Measurements from ENCODE around the gene CPNE6. TPM values are rescaled to one million over a fixed set of nuclear protein-coding genes. Genes with fewer than 3 reads are reported as not detected.
A peak's percentile ranks its signal among the peaks of the same experiment; 100 is the strongest.

Gene CPNE6
- total and polyA plus RNA-seq, 2 donors (not counting 1 experiment from before 2014, with no cell fraction given) = not detected

GRCh38 chr14:24096545-24097181, 25.3 kb downstream of the CPNE6 start:
- peaks cover 29% of the 10 kb centered on the region for H3K4me1 Mint-ChIP-seq
- CTCF ChIA-PET = interaction anchor here (0.6 to 12.1 kb wide), 6 partner anchors 9 to 91 kb away, joined by 3 to 292 read pairs (median 51); partner anchors contain the start of gene IRF9
- H3K4me2 ChIP-seq (replicated peaks; ENCODE audit: low read depth, low read length, poor library complexity, severe bottlenecking) = no peak overlapping the region
- no peaks in the 10 kb centered on the region for H3K9me3 Mint-ChIP-seq (ENCODE audit: insufficient read depth)
- TF ChIP-seq CTCF (IDR thresholded peaks at IDR 0.05) = no peak
- no peak for TF ChIP-seq EZH2 (IDR thresholded peaks at IDR 0.05; ENCODE audit: borderline replicate concordance, insufficient read depth, low read depth, low read length, poor library complexity, severe bottlenecking)
- DNase-seq = no peak
- peaks cover 2 to 44% of the 10 kb centered on the region in 2 experiments for H3K36me3 ChIP-seq (replicated peaks in 1 of 2; ENCODE audit: control extremely low read depth in 1 of 2, control insufficient read depth in 1 of 2, extremely low read depth in 1 of 2, insufficient read depth in 2 of 2, low read length in 1 of 2)
- no peak overlapping the region for H3K9ac ChIP-seq (ENCODE audit: low read length)
- H3K27ac ChIP-seq (ENCODE audit: low read length in 2 of 2) = no peak overlapping the region
- no peaks in the 10 kb centered on the region for H3K27me3 Mint-ChIP-seq
- no peak for ATAC-seq (ENCODE audit: low read depth)
- intact Hi-C loops (cut with micrococcal nuclease) = no loop called here
- peaks cover 7% of the 10 kb centered on the region for H4K20me1 ChIP-seq (ENCODE audit: control insufficient read depth, insufficient read depth, low read length, poor library complexity, severe bottlenecking)
- H3K9me3 ChIP-seq (ENCODE audit: control extremely low read depth in 1 of 3, control insufficient read depth in 2 of 3, insufficient read depth in 1 of 3, low read length in 2 of 3) = no peaks in the 10 kb centered on the region
- H3K4me3 Mint-ChIP-seq = peak overlapping the region; percentile 59
- WGBS (ENCODE audit: insufficient coverage) = over 99% methylated on average over 8 of the region's 8 CpGs
- H3K79me2 ChIP-seq (ENCODE audit: control insufficient read depth, insufficient read depth, low read length) = peaks cover 33% of the 10 kb centered on the region
- H3K4me1 ChIP-seq (ENCODE audit: control insufficient read depth in 2 of 2, insufficient read depth in 2 of 2, low read length in 2 of 2) = peaks cover 5 to 26% of the 10 kb centered on the region in 2 donors
- peak overlapping the region; percentile 71 for H3K27ac Mint-ChIP-seq
- H3K4me3 ChIP-seq (ENCODE audit: control extremely low read depth in 1 of 5, extremely low read depth in 1 of 5, insufficient read depth in 1 of 5, low read depth in 2 of 5, low read length in 4 of 5) = no peak overlapping the region
- H3K27me3 ChIP-seq (replicated peaks in 1 of 4; ENCODE audit: control extremely low read depth in 1 of 4, control insufficient read depth in 3 of 4, insufficient read depth in 4 of 4, low read length in 3 of 4) = no peaks in the 10 kb centered on the region
- POLR2A ChIA-PET = interaction anchor here (0.7 to 4.1 kb wide), 4 partner anchors 9 to 1086 kb away, joined by 4 to 35 read pairs (median 14); partner anchors contain the start of genes DCAF11 and NRL
- H2AFZ ChIP-seq (ENCODE audit: insufficient read depth, low read depth, low read length, poor library complexity, severe bottlenecking) = no peak overlapping the region

GRCh38 chr14:24098229-24098926, 27.0 kb downstream of the CPNE6 start:
- no peak for ATAC-seq (ENCODE audit: low read depth)
- peaks cover 2 to 57% of the 10 kb centered on the region in 2 experiments for H3K36me3 ChIP-seq (replicated peaks in 1 of 2; ENCODE audit: control extremely low read depth in 1 of 2, control insufficient read depth in 1 of 2, extremely low read depth in 1 of 2, insufficient read depth in 2 of 2, low read length in 1 of 2)
- Mint-ChIP-seq H3K27ac (no peak overlapping the region), H3K4me1 (peaks cover 23% of the 10 kb centered on the region), H3K9me3 (ENCODE audit: insufficient read depth) (no peaks in the 10 kb centered on the region), H3K27me3 (no peaks in the 10 kb centered on the region), H3K4me3 (no peak overlapping the region)
- 99% methylated on average over 15 of the region's 16 CpGs for WGBS (ENCODE audit: insufficient coverage)
- DNase-seq = no peak
- no peaks in the 10 kb centered on the region for H3K9me3 ChIP-seq (ENCODE audit: control extremely low read depth in 1 of 3, control insufficient read depth in 2 of 3, insufficient read depth in 1 of 3, low read length in 2 of 3)
- peaks cover 7% of the 10 kb centered on the region for H4K20me1 ChIP-seq (ENCODE audit: control insufficient read depth, insufficient read depth, low read length, poor library complexity, severe bottlenecking)
- H3K4me2 ChIP-seq (replicated peaks; ENCODE audit: low read depth, low read length, poor library complexity, severe bottlenecking) = no peak overlapping the region
- peaks cover 40% of the 10 kb centered on the region for H3K79me2 ChIP-seq (ENCODE audit: control insufficient read depth, insufficient read depth, low read length)
- ChIA-PET CTCF (interaction anchor here (10.7 to 12.1 kb wide), 2 partner anchors 7 to 42 kb away, joined by 198 to 292 read pairs; no protein-coding TSS in a partner anchor), POLR2A (no interaction called here)
- intact Hi-C loops (cut with micrococcal nuclease) = no loop called here
- no peak for TF ChIP-seq EZH2 (IDR thresholded peaks at IDR 0.05; ENCODE audit: borderline replicate concordance, insufficient read depth, low read depth, low read length, poor library complexity, severe bottlenecking)
- TF ChIP-seq CTCF (IDR thresholded peaks at IDR 0.05) = no peak
- H3K9ac ChIP-seq (ENCODE audit: low read length) = no peak overlapping the region
- peaks cover 5 to 24% of the 10 kb centered on the region in 2 donors for H3K4me1 ChIP-seq (ENCODE audit: control insufficient read depth in 2 of 2, insufficient read depth in 2 of 2, low read length in 2 of 2)
- no peaks in the 10 kb centered on the region for H3K27me3 ChIP-seq (replicated peaks in 1 of 4; ENCODE audit: control extremely low read depth in 1 of 4, control insufficient read depth in 3 of 4, insufficient read depth in 4 of 4, low read length in 3 of 4)
- no peak overlapping the region for H3K4me3 ChIP-seq (ENCODE audit: control extremely low read depth in 1 of 5, extremely low read depth in 1 of 5, insufficient read depth in 1 of 5, low read depth in 2 of 5, low read length in 4 of 5)
- no peak overlapping the region for H2AFZ ChIP-seq (ENCODE audit: insufficient read depth, low read depth, low read length, poor library complexity, severe bottlenecking)
- H3K27ac ChIP-seq (ENCODE audit: low read length in 2 of 2) = no peak overlapping the region

Measured in B cell (primary cell).